ENCODE data around the gene TATDN2.

Gene TATDN2

GRCh38 chr3:10272977-10273376 lies 24.7 kb downstream of the TATDN2 start:
- DNase-seq, result no peak

GRCh38 chr3:10273702-10274305 lies 25.5 kb downstream of the TATDN2 start:
- DNase-seq, result no peak

- DNase-seq, result no peak
These were observed 26.3 kb downstream of the TATDN2 start for GRCh38 chr3:10274601-10275000.

GRCh38 chr3:10277115-10277625 lies 28.9 kb downstream of the TATDN2 start:
- no peak for DNase-seq

GRCh38 chr3:10278501-10278900 lies 30.2 kb downstream of the TATDN2 start:
- no peak for DNase-seq

GRCh38 chr3:10279384-10280176 lies 31.3 kb downstream of the TATDN2 start:
- DNase-seq, result no peak

GRCh38 chr3:10280177-10280529 lies 31.9 kb downstream of the TATDN2 start:
- no peak for DNase-seq

- DNase-seq, result no peak
These were observed 32.3 kb downstream of the TATDN2 start for GRCh38 chr3:10280571-10280970.

- no peak for DNase-seq
These were observed 33.7 kb downstream of the TATDN2 start for GRCh38 chr3:10281951-10282350.

GRCh38 chr3:10283638-10284037 lies 35.4 kb downstream of the TATDN2 start:
- DNase-seq, result no peak

- DNase-seq, result no peak
These were observed 36.2 kb downstream of the TATDN2 start for GRCh38 chr3:10284496-10284895.

GRCh38 chr3:10285272-10286132 lies 37.2 kb downstream of the TATDN2 start:
- no peak for DNase-seq

GRCh38 chr3:10286133-10286524 lies 37.9 kb downstream of the TATDN2 start:
- DNase-seq, result no peak

- no peak for DNase-seq
These were observed 38.5 kb downstream of the TATDN2 start for GRCh38 chr3:10286596-10287295.

- DNase-seq, result no peak
These were observed 39.8 kb downstream of the TATDN2 start for GRCh38 chr3:10287936-10288574.

- DNase-seq, result no peak
These were observed 40.3 kb downstream of the TATDN2 start for GRCh38 chr3:10288575-10288960.

GRCh38 chr3:10289077-10289476 lies 40.8 kb downstream of the TATDN2 start:
- DNase-seq, result no peak

- DNase-seq, result no peak
These were observed 41.6 kb downstream of the TATDN2 start for GRCh38 chr3:10289787-10290355.

- no peak for DNase-seq
These were observed 42.4 kb downstream of the TATDN2 start for GRCh38 chr3:10290481-10291176.

- DNase-seq, result no peak
These were observed 43.4 kb downstream of the TATDN2 start for GRCh38 chr3:10291641-10292040.

Data from SIG-M5 (cell line).